ELR (cell line): ENCODE measurements around the gene SLC1A2.
A peak's percentile ranks its signal among the peaks of the same experiment; 100 is the strongest.

Experiments
- DNase-seq: peaks from one replicate; pipeline ENCODE4 v3.0.0-alpha.2; 2015; ENCODE audit warnings: low read depth

SLC1A2 gene

GRCh38 chr11:35302398-35302797 is 117.0 kb downstream of the SLC1A2 start:
- no peak for DNase-seq

DNA sequence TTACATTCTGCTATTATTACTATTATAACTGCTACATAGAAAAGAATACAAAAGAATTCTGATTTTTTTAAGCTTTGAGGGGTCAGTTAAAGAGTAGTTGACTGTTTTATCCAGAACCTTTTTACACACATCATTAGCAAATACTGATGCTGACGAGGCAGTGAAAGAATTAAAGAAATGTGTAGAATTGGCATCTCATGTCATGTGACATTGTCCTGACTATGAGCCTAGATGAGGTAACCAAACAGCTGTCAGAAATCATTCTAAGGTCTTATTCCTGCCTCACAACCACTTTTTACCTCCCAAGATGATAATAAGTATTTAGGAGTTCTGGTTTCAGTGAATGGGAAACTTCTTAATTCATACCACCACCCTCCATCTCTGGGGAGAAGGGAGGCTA is 121.0 kb downstream of the SLC1A2 start:
- no peak for DNase-seq

DNA sequence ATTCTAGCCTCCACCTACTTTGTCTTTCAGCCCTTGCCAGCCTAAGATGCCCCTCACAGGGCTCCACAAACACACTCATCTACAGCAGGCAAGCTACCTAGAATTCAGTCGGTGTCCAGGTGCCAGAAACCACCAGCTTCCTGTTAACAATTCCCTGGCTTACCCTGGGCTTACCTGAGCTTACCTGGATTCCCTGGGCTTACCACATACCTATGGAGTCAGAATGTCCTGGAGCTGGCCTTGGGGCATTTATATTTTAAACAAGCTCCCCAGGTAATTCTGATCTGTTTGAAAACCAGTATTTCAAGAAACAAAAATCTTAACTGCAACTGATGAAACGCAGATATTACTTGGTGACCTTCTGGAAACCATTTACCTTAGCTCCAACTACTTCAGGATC is 123.6 kb downstream of the SLC1A2 start:
- DNase-seq: no peak

GRCh38 chr11:35293699-35294098 is 125.7 kb downstream of the SLC1A2 start:
- DNase-seq: no peak

GRCh38 chr11:35293035-35293434 is 126.3 kb downstream of the SLC1A2 start:
- no peak for DNase-seq

DNA sequence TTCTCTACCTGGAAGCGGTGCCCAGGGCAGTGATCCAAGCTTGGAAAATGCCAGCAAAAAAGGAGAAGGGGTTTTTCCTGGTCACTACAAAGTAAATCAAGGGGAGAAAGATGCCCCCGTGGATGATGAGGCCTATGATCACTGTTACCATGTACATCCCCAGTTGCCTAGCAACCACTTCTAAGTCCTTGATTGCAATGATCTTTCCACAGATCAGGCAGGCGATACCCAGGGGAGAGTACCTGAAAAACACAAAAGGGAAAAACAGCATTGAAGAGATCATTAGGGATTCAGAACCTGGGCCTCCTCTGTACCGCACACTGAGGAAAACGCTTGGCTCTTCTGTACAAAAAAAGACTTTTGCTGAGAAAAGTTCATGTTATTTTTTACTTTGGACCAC is 127.1 kb downstream of the SLC1A2 start:
- no peak for DNase-seq

- no peak for DNase-seq
These were observed 128.5 kb downstream of the SLC1A2 start for GRCh38 chr11:35290876-35291275.

DNA sequence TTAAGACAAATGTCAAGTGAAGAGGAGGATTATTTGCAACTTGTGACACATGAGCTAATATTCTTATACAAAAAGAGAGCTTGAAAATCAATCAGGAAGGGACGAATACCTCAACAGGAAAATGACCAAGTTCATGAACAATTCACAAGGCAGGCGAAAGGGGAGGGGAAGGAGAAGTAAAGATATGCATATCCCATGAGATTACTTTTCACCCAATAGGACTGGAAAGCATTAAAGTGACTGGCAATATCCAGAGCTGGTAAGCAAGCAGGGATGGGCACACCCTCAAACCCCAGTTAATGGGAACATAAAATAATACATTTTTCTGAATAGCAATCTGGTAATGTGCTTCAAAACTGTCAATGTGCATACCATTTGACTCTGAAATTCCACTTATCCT is 129.5 kb downstream of the SLC1A2 start:
- DNase-seq: peak; percentile 92

DNA sequence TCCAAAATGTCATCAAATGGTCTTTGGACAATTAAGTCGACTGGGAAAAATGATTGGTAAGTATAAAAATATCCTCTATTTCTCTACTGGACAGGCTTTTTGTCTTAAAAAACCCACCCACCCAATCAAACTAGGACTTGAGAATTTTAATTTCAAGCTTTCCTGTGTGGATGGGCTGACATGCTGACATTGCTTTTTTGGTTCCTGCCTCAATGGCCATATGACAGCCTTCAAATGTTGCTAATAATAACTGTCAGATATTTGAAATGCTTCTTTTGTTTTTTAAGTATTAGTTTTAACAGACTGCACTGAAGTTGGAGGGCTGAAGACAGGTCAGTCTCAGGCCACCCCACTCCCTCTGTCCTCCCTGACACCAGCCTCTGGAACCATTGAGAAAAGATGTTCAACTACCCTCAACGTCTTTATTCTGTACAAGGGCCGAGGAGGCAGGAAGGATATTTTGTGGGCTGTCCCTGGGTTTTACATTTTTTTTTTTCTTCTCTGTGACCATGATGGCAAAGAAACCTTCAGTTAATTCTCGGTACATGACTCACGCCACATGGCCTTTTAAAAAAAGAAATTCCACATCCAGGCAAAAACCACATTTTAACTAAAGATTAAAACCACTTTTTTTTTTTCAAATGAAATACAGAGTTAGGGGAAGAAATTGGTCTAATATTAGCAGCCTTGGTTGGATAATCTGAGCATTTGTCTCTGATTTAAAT is 130.4 kb downstream of the SLC1A2 start:
- peak; percentile 89 for DNase-seq

DNA sequence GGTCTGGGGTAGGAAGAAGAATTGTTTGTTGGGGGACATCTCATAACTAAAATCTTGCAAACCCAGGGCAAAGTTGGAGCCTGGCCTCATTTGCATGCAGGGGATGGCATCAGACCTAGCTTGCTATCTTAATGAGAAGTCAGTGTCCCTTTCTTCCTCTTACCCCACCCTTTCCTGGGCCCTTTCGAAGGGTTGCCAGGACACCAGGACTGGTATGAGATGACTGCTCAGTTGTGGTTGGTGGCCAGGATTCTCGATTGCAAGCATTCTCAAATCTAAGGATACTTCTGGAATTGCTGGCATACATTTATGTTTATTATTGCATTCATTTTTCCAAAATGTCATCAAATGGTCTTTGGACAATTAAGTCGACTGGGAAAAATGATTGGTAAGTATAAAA is 131.0 kb downstream of the SLC1A2 start:
- no peak for DNase-seq

GRCh38 chr11:35287344-35287890 is 131.9 kb downstream of the SLC1A2 start:
- no peak for DNase-seq

- no peak for DNase-seq
These were observed 133.2 kb downstream of the SLC1A2 start for GRCh38 chr11:35286126-35286525.

DNA sequence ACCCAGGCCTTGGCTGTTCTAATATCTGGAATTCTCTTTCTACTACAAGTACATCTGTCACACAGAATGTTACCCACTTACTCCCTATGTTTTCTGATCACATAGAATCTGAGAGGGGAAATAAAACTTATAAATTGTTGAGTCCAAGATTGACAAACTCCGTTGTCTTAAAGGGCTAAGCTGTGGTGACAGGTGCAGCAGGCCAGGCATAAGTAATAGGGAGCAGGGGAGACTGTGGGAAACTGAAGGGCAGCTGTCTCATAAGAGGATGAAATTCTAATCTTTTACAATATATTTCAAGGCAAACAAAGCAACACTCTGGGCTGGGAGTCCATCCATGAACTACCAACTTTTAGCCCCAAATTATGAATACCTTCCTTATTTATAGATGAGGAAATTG is 133.9 kb downstream of the SLC1A2 start:
- no peak for DNase-seq

GRCh38 chr11:35282221-35282882 is 137.0 kb downstream of the SLC1A2 start:
- peak; percentile 82 for DNase-seq

DNA sequence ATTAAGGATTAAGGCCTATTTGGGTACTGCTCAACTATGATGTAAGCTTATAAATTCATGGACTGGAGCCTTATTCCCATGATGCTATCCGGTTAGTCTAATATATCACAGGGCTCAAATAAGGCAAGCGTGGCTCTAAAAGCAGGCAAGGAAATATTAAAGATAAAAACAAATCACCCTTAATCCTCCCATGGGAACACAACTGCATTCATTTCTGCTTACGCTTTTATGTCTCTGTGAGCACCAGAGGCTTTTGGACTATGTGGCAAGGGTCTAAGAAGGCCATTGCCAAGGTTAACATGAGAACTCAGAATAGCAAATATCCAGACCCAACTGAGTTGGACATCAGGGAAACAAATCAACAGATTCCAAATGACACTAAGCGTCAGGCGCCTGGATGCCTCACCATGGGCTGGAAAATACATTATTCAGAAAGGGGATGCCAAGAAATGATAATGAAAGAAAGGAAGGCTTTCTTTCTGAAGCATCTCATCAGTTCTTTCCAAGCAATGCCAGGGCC is 138.1 kb downstream of the SLC1A2 start:
- no peak for DNase-seq

GRCh38 chr11:35280727-35281126 is 138.6 kb downstream of the SLC1A2 start:
- no peak for DNase-seq

DNA sequence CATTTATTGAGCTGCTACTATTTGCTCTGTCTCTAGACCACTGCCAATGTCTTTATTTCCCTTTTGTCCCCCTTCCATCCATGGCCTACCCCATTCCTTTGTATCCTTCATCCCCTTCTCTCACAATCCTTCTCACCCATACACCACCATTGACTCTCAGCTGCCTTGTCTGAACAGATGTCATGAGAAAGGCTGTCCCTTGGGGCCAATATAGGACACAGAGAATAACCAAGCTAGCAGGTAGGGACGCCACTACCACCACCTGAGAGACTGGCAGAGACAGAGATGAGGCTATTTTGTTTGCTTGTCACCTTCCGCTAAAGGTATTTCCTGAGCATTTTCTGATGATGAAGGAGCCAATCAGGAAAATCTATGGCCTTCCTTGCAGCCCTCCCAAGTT is 141.5 kb downstream of the SLC1A2 start:
- DNase-seq: no peak

GRCh38 chr11:35276396-35277145 is 142.8 kb downstream of the SLC1A2 start:
- peak; percentile 15 for DNase-seq

- no peak for DNase-seq
These were observed 143.6 kb downstream of the SLC1A2 start for GRCh38 chr11:35275786-35276170.

DNA sequence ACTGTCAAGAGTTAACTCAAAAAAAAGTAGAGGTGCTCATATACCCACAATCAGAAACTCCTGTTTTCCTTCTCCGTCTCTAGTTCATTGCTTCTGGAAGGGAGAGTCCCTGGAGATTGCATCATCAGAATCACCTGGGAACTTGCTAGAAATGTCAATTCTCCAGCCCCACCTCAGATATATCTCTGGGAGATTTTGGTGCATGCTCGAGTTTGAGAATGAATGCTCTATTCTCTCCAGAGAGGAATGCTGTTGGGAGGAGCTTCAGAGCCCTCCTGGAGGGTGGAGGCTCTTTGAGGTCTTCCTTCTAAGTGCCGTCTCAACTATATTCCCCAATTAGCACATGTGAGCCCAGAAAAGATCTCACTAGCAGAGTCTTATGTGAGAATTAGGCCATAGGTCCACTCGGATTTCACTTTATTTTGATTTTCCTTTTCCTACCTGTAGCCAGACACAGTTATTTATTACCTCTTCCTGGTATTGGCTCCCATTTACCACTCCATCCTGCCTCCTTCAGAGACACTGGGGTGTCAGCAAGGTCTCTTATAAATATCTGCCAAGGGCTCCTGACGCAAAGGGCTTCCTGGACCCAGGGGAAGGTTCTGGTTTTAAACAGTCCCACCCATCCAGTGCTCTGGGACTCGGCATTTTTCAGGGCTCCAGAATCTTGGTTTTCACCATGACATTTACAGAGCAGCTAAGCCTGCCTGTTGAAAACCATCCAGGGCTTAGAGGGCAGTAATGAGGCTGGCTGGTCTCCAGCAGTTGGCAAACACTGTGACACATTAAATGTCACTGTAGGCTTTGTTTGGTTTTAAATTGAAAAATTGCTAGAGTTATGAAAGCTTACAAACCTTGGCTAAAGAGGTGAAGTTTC is 144.2 kb downstream of the SLC1A2 start:
- DNase-seq: peak; percentile 6

DNA sequence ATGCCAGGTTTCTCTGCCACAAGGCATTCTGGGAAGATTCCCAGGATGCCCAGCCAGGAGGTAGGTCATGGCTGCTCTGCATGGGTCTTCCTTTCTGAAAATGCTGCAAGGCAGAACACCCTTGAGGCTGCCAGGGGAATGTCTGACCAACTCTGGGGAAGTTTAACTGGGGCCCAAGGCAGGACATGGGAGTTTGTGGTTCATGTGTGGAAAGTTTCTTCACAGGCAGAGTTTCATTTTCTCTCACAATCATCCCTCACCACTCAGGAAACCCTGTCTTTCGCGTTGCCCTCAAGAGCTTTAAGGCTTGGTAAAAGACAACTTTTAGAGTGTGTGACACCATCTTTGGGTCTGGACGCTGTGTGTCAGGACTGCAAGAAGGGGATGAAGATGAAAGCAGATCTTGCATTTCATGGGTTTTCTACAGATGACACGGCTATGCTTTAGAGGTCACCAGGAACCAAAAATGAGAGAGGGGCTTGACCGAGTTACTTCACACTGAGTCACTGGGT is 146.9 kb downstream of the SLC1A2 start:
- DNase-seq: no peak
